WTC11 (cell line): ENCODE data around the gene POLR2L.

Experiments
- AFF4 ChIP-seq: sonication (generic); formaldehyde crosslinking; IDR thresholded peaks from 2 replicates; pipeline ENCODE4 v1.8.1; 2023; ENCODE audit warnings: mild to moderate bottlenecking, missing genetic modification reagents, borderline replicate concordance
- ATF1 ChIP-seq: sonication (generic); formaldehyde crosslinking; IDR thresholded peaks from 2 replicates; pipeline ENCODE4 v1.8.1; 2023; ENCODE audit warnings: mild to moderate bottlenecking, moderate library complexity, missing genetic modification reagents
- ATF2 ChIP-seq: sonication (generic); formaldehyde crosslinking; IDR thresholded peaks from 2 replicates; pipeline ENCODE4 v1.8.1; 2022; ENCODE audit warnings: low read depth, missing genetic modification reagents, borderline replicate concordance
- ATF6 ChIP-seq: sonication (generic); formaldehyde crosslinking; IDR thresholded peaks from 2 replicates; pipeline ENCODE4 v1.8.1; 2023; ENCODE audit warnings: mild to moderate bottlenecking, missing genetic modification reagents
- CBFB ChIP-seq: sonication (generic); formaldehyde crosslinking; IDR thresholded peaks from 2 replicates; pipeline ENCODE4 v1.8.1; 2022; ENCODE audit warnings: mild to moderate bottlenecking, low read depth, missing genetic modification reagents
- CDX4 ChIP-seq: fragments of 250-450 bp; sonication (Bioruptor Pico); IDR thresholded peaks from 2 replicates; pipeline ENCODE4 v1.9.0; 2021; ENCODE audit warnings: moderate library complexity, mild to moderate bottlenecking, inconsistent platforms, borderline replicate concordance
- CTCF ChIP-seq: fragments of 200-600 bp; IDR thresholded peaks from 2 replicates; pipeline ENCODE4 v1.8.0; 2022; ENCODE audit warnings: antibody characterized with exemption
- JUN ChIP-seq: sonication (generic); formaldehyde crosslinking; IDR thresholded peaks from 2 replicates; pipeline ENCODE4 v1.8.0; 2023; ENCODE audit warnings: mild to moderate bottlenecking, missing genetic modification reagents
- NFYB ChIP-seq: sonication (generic); formaldehyde crosslinking; conservative IDR thresholded peaks from 2 replicates; pipeline ENCODE4 v1.8.0; 2022; ENCODE audit warnings: low read depth, missing genetic modification reagents
- SMAD3 ChIP-seq: sonication (generic); formaldehyde crosslinking; IDR thresholded peaks from 2 replicates; pipeline ENCODE4 v1.8.0; 2022; ENCODE audit warnings: missing genetic modification reagents, mild to moderate bottlenecking, borderline replicate concordance
- ZNF232 ChIP-seq: sonication (generic); formaldehyde crosslinking; IDR thresholded peaks from 2 replicates; pipeline ENCODE4 v1.8.0; 2022; ENCODE audit warnings: mild to moderate bottlenecking, missing genetic modification reagents

- no peak for TF ChIP-seq CDX4 (CRISPR knock-in tag)
- TF ChIP-seq CTCF = no peak
- TF ChIP-seq ATF6 (CRISPR knock-in tag) = no peak
- TF ChIP-seq ATF2 (CRISPR knock-in tag) = no peak
- no peak for TF ChIP-seq ATF1 (CRISPR knock-in tag)
- no peak for TF ChIP-seq NFYB
- no peak for TF ChIP-seq SMAD3 (CRISPR knock-in tag)
- TF ChIP-seq ZNF232 (CRISPR knock-in tag) = no peak
- TF ChIP-seq AFF4 = no peak
- TF ChIP-seq JUN (CRISPR knock-in tag) = no peak
- TF ChIP-seq CBFB = no peak
These were observed 39.4 kb downstream of the POLR2L start for GRCh38 chr11:802693-803466.
